ENCODE measurements around the gene PSMD2.
A peak's percentile ranks its signal among the peaks of the same experiment; 100 is the strongest.

Gene PSMD2

GRCh38 chr3:184325715-184326369, 26.8 kb downstream of the PSMD2 start:
- H3K36me3 ChIP-seq (ENCODE audit: insufficient read depth) = peaks cover 75% of the 10 kb centered on the region; the same call in 1 of the 2 replicates
- H3K27ac ChIP-seq = no peak overlapping the region
- peaks cover 60% of the 10 kb centered on the region for H3K79me2 ChIP-seq (ENCODE audit: insufficient read depth, low read depth)
- TF ChIP-seq CTCF (conservative IDR thresholded peaks at IDR 0.05; ENCODE audit: low read depth, low read length) = no peak
- peaks cover 10% of the 10 kb centered on the region for H4K20me1 ChIP-seq (ENCODE audit: insufficient read depth)
- H3K9ac ChIP-seq = no peak overlapping the region
- peaks cover under 1% of the 10 kb centered on the region for H3K4me1 ChIP-seq (ENCODE audit: low read depth, poor library complexity, severe bottlenecking)
- H3K27me3 ChIP-seq (ENCODE audit: insufficient read depth, low read depth) = no peaks in the 10 kb centered on the region; the same call in 1 of the 2 replicates
- no peak overlapping the region for H3K4me2 ChIP-seq
- H3K4me3 ChIP-seq (IDR thresholded peaks at IDR 0.05; ENCODE audit: insufficient read depth, low read depth, low read length) = no peak overlapping the region
- no peak overlapping the region for H2AFZ ChIP-seq (ENCODE audit: low read depth)

GRCh38 chr3:184327171-184327570, 28.1 kb downstream of the PSMD2 start:
- H4K20me1 ChIP-seq (ENCODE audit: insufficient read depth) = peaks cover 9% of the 10 kb centered on the region; the same call in 1 of the 2 replicates
- peaks cover 70% of the 10 kb centered on the region; the same call in 1 of the 2 replicates for H3K36me3 ChIP-seq (ENCODE audit: insufficient read depth)
- H3K27me3 ChIP-seq (ENCODE audit: insufficient read depth, low read depth) = no peaks in the 10 kb centered on the region
- no peak overlapping the region for H3K9ac ChIP-seq
- no peaks in the 10 kb centered on the region for H3K4me1 ChIP-seq (ENCODE audit: low read depth, poor library complexity, severe bottlenecking)
- H3K4me2 ChIP-seq = no peak overlapping the region
- no peak overlapping the region for H3K4me3 ChIP-seq (IDR thresholded peaks at IDR 0.05; ENCODE audit: insufficient read depth, low read depth, low read length)
- no peak overlapping the region for H2AFZ ChIP-seq (ENCODE audit: low read depth)
- no peak overlapping the region for H3K27ac ChIP-seq
- H3K79me2 ChIP-seq (ENCODE audit: insufficient read depth, low read depth) = peaks cover 49% of the 10 kb centered on the region; the same call in 1 of the 2 replicates
- no peak for TF ChIP-seq CTCF (conservative IDR thresholded peaks at IDR 0.05; ENCODE audit: low read depth, low read length)

GRCh38 chr3:184328516-184328915, 29.5 kb downstream of the PSMD2 start:
- TF ChIP-seq CTCF (conservative IDR thresholded peaks at IDR 0.05; ENCODE audit: low read depth, low read length) = no peak
- H3K9ac ChIP-seq = no peak overlapping the region
- H3K36me3 ChIP-seq (ENCODE audit: insufficient read depth) = peaks cover 62% of the 10 kb centered on the region; the same call in 1 of the 2 replicates
- H3K4me1 ChIP-seq (ENCODE audit: low read depth, poor library complexity, severe bottlenecking) = no peaks in the 10 kb centered on the region
- H3K27ac ChIP-seq = no peak overlapping the region; the same call in 1 of the 2 replicates
- H3K4me3 ChIP-seq (IDR thresholded peaks at IDR 0.05; ENCODE audit: insufficient read depth, low read depth, low read length) = no peak overlapping the region
- no peak overlapping the region for H3K4me2 ChIP-seq
- H3K27me3 ChIP-seq (ENCODE audit: insufficient read depth, low read depth) = no peaks in the 10 kb centered on the region
- H4K20me1 ChIP-seq (ENCODE audit: insufficient read depth) = peaks cover 9% of the 10 kb centered on the region; the same call in 1 of the 2 replicates
- H2AFZ ChIP-seq (ENCODE audit: low read depth) = no peak overlapping the region
- H3K79me2 ChIP-seq (ENCODE audit: insufficient read depth, low read depth) = peaks cover 42% of the 10 kb centered on the region; the same call in 1 of the 2 replicates

- Histone ChIP-seq H4K20me1 (ENCODE audit: insufficient read depth) (peaks cover 3% of the 10 kb centered on the region; the same call in 1 of the 2 replicates), H3K36me3 (ENCODE audit: insufficient read depth) (peaks cover 33% of the 10 kb centered on the region; the same call in 1 of the 2 replicates), H3K4me2 (no peak overlapping the region), H2AFZ (ENCODE audit: low read depth) (no peak overlapping the region), H3K27ac (peak overlapping the region; percentile 17; the same call in 1 of the 2 replicates), H3K79me2 (ENCODE audit: insufficient read depth, low read depth) (peaks cover 12% of the 10 kb centered on the region; the same call in 1 of the 2 replicates), H3K27me3 (ENCODE audit: insufficient read depth, low read depth) (no peaks in the 10 kb centered on the region), H3K9ac (no peak overlapping the region), H3K4me1 (ENCODE audit: low read depth, poor library complexity, severe bottlenecking) (peaks cover 3% of the 10 kb centered on the region), H3K4me3 (IDR thresholded peaks at IDR 0.05; ENCODE audit: insufficient read depth, low read depth, low read length) (no peak overlapping the region)
- TF ChIP-seq CTCF (conservative IDR thresholded peaks at IDR 0.05; ENCODE audit: low read depth, low read length) = no peak
Observed at GRCh38 chr3:184332370-184333090, 33.5 kb downstream of the PSMD2 start.
